Left forelimb (tissue), 1 donor: ENCODE data around the gene DERL3.

Experiments
- DNase-seq: peaks from one replicate; pipeline ENCODE4 v3.0.0-alpha.2; 2018; ENCODE audit warnings: low spot score

Gene DERL3

GRCh38 chr22:23831261-23831660 is 7.5 kb downstream of the DERL3 start:
- peak; percentile 33 for DNase-seq

DNA sequence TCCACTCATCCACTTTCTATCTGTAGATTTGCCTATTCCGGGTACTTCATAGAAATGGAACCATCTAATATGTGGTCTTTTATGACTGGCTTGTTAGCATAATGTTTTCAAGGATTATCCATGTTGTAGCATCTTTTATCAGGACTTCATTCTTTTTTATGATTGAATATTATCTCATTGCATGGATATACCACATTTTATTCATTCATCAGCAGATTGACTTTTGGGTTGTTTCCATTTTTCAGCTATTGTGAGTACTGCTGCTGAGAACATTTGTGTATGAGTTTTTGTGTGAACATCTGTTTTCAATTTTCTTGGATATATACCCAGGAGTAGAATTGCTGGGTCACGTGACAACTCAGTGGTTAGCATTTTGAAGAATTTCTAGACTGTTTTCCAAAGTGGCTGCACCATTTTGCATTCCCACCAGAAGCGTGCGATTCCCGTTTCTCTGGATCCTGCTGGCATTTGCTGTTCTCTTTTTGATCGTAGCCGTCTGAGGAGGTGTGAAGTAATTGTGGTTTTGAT is 8.9 kb downstream of the DERL3 start:
- peak; percentile 41 for DNase-seq

DNA sequence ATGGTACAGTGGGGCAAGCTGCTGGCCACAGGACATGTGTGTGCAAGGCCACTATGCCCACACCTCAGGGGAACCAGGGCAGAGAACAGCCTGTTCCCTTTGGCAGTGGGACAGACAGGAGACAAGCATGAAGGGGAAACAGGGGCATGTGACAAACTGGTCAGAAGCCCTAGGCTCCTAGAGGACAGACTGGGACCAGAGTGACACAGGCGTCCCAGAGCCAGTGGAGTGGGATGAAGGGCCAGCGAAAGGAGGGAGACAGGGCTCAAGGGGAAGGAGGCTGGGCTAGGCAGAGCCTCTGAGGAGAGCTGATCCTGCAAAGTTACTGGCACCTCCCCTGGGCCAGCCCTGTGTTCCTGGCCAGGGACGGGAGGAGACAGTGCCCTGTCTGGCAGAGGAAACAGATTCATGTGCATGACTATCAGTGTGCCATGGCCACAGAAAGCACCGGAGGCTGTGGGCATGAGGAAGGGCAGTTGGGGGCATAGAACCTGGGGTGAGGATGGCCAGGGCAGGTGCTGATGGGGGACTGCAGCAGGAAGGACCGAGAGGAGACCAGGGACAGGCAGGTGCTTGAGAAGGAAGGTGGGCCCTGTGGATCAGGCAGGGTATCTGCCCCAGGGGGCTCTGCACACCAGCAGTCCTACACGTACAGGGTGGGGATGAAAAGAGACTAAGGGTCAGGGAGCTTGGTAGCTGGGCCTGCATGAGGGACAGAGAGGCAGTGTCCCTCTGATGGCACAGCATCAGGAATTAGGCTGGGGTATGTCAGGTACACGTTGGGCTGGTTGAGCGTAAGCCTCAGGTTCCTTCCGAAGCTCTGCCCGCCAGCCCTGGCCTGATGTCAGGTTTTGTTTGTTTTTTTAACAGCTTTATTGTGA is 9.8 kb downstream of the DERL3 start:
- DNase-seq = peak; percentile 64

GRCh38 chr22:23827351-23827995 is 11.3 kb downstream of the DERL3 start:
- DNase-seq = peak; percentile 41

DNA sequence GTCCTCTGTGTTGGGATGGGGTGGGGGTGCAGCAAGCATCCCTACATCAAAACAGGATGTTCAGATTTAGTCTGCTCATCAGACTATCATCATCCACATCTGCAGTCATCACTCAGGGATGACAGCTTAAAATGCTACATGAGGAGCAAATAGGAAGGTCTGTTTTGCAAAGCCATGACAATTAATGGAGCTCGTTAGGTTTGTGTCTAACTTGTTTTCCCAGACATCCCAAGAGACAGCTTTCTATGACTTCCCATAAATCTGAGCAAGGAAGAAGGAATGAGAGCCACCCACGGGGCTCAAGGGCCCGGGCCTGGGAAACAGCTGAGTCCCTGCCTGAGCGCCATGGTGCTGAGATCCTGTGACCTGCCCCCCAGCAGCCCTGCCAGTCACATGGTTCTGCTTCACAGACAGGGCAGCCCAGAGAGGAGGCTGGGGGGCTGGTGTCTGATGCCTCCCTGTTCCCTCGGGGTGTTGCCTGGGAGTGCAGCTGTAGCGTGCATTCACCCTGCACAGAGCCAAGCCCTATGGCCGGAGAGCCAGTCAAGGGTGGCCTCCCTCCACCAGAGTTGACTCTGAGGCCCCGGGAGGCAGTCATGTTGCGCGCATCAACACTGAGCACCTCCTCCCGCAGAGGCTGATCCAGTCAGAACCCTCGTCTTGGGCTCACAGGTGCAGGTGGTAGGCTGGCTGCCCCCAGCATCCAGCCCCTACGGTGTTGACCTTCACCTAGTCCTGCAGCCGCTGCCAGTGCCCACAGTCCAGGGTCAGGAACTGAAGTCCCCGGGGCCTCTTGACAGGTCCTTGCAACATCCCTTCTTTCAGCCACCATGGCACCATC is 12.1 kb downstream of the DERL3 start:
- peak; percentile 53 for DNase-seq

DNA sequence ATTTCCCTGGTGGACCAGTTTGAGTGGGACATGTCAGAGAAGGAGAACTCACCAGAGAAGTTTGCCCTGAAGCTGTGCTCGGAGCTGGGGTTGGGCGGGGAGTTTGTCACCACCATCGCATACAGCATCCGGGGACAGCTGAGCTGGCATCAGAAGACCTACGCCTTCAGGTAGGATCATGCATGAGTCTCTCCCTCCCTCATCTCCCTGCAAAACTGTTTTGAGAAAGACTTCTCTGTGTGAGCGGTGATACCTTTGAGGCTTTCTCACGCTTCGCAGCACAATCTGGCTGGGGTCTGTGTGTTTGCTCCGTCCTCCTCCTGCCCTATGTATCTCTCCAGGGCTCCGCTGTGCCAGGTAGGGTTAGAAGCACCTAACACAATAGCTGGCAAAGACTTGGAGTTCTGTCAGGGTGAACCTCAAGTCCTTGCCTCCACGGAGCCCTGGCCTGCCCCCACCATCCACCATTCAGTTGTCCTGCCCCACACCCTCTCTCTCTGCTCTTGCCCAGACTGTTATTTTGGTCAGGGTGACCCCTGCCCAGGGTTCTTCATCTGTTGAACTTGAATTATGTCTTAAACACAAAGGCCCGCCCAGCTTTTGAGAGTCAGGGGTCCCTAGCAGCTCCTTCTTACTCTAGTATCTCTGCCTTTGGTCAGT is 13.4 kb downstream of the DERL3 start:
- DNase-seq = peak; percentile 45

DNA sequence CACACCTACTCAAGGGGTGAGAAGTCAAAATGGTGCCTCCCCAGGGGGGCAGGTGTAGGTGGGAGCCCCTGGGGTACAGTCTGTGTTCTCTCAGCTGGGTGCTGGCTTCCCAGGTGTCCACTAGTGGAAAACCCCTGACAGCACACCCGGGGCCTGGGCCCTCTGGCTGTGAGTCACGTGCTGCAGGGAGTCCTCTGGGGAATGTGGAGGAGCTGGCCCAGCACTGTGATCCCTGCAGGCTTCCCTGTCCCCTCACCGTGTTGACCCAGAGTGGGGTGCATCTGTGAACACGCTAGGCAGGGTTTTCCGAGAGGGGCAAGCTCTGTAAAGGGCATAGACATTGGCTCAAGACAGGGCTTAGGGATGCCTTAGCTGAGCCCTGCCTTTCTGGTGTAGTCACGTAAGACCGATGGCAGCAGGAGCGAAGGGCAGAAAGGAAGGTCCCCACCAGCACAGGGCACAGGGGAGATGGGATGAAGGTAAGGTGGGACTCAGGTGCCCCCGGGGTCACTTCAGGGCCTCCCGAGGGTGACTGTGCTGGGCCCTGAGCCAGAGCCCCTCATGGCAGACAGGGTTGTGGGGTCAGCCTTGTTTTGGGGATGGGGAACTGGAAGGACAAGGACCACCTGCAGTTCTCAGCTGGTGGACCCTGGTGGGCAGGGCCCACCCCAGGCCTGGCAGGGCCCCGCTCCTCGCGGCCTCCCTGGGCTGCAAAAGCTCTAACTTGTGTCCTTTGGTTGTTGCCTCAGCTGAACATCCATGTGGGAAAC is 14.1 kb downstream of the DERL3 start:
- DNase-seq = peak; percentile 53

GRCh38 chr22:23823331-23823791 is 15.4 kb downstream of the DERL3 start:
- DNase-seq = peak; percentile 34

- no peak for DNase-seq
These were observed 16.6 kb downstream of the DERL3 start for GRCh38 chr22:23822101-23822671.

DNA sequence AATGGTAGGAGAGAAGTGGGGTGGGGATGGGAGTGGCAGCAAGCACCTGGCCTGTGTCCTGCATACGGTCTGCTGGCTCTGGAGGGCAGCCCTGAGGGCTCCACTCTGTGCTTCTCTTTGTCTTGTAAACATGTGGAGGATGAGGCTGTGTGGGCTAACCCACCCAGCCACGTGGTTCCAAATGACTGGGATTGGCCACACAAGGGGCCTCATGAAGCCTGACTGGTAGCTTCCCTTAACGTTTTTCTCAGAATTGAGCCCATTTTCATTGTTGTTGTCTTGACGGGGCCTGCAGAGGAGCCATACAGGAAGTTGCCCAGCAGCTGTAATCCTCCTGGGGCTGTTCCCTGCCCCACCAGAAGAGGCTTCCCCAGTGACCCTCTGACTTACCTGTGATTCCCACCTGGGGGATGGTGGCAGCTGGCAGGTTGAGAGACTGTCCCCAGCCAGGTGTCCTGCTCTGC is 18.0 kb downstream of the DERL3 start:
- peak; percentile 53 for DNase-seq

- DNase-seq = no peak
These were observed 20.3 kb downstream of the DERL3 start for GRCh38 chr22:23818541-23818940.

DNA sequence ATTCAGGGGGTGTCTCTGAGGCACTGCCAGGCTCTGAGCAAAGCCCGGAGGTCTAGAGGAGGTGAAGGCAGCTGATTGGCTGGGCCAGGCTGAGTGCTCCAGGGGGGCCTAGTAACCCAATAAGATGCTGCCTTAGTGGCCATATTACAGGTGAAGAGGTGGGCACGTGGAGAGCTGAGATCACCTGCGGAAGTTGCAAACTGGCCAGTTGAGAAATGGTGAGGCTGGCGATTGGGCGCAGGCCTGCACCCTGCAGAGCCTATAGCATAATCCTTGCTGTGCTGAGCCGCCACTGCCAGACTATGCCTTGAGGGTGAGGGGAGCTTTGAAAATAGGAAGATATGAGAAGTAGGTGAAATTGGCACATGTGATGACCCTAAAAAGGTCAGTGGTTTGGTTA is 21.7 kb downstream of the DERL3 start:
- no peak for DNase-seq

DNA sequence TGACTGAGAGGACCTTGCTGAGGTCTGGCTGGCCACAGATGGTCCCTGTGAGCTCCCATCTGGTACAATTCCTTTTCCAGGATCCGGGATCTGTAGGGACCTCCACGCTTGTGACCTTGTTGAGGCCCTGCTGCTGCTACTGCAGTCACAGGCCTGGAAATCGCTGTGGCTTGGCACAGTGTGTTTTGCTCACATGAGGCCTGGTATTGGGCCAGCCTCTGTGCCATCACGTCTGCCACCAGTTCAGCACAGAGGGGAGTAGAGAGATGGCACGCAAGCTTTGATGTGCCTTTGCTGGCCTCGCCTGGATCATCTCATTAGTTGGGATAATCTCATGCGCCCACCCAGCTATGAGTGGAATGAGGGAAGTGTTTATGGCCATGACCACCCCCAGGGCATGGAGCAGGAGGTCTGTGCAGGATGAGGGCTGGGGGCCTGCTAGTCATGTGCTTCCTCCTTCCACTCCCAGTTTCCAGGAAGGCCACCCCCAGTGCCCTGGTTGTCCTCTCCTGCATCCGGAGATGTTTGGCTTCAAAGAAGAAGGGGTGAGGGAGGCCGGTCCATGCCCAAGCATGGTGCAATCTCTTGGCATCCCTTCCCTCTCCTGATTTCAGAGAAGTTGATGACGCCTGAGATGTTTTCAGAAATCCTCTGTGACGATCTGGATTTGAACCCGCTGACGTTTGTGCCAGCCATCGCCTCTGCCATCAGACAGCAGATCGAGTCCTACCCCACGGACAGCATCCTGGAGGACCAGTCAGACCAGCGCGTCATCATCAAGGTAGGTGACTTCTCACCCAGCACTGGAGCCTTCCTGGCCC is 22.4 kb downstream of the DERL3 start:
- peak; percentile 64 for DNase-seq

GRCh38 chr22:23815541-23816155 is 23.2 kb downstream of the DERL3 start:
- DNase-seq = no peak

DNA sequence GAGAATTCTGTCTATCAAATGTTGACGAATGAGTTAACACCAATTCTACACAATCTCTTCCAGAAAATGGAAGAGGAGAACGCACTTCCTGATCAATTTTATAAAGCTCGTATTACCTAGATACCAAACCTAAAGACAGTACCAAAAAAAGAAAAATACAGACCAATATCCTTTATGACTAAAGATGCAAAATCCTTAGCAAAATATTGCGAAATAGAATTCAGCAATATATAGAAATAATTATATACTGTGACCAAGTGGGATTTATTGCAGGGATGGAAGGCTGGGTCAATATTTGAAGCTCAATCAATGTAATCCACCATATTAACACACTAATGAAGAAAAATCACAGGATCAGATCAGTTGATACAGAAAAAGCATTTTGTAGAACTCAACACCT is 26.4 kb downstream of the DERL3 start:
- no peak for DNase-seq

GRCh38 chr22:23806837-23807236 is 32.0 kb downstream of the DERL3 start:
- DNase-seq = no peak

DNA sequence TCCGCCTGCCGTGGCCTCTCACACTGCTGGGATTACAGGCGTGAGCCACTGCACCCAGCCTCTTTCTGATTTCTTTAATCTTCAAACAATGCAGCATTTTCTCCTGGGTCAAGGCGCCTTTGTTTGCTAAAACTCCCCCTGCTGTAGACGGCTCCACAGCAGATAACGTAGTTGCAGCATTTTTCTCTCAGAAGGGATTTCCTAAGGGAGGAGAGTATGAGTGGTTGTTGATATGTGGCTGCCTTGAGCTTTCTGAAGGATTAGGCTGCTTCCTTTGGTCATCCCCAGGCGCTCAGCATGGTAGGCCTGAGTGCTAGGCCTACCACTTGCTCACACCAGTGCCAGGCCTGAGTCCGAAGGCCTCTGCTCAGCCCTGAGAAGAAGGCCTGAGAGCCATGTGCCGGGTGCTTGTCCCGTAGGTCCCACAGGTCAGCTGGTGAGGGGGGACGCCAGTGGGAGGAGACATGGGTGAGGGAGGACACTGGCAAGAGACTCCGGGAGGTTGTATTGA is 34.0 kb downstream of the DERL3 start:
- peak; percentile 25 for DNase-seq

DNA sequence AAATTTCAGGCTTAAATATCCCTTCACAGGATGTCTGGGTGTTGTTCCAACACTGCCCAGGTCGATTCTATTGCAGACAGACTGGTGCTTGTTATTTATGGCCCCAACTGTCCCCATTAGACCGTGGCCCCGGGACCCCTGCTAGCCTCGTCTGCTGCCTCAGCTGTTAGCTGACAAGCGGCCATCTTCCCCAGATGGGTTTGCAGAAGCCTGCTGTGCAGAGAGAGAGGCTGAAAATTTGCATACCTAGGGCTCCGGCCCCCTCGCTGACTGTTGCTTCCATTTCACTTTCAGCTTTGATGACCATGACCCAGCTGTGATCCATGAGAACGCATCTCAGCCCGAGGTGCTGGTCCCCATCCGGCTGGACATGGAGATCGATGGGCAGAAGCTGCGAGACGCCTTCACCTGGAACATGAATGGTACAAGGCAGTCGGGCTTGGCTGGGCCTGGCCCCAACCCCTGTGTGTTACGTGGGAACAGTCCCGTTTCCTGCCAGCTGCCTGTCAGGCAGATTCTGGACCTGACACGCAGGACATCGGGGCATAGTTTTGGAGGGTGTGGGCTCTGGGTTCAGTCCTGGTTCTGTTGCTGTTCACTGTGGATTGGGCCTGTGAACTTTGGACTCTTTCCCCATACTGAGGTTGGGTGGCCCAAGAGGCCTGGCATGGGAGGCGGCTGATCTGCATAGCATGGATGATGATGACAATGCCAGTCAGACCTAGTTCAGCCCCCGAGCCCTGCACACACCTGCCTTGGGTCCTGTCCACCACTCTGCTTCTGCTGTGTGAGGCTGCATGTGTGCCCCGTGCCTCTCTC is 35.6 kb downstream of the DERL3 start:
- peak; percentile 40 for DNase-seq
